GM12875 (cell line): Measurements from ENCODE around the gene FAM168A.
A peak's percentile ranks its signal among the peaks of the same experiment; 100 is the strongest.

Experiments
- H3K4me3 ChIP-seq: one replicate; pipeline ENCODE4 v1.5.1; 2011; ENCODE audit warnings: low read depth, low read length, control low read depth
- TF ChIP-seq, protein P1 (sequence below): IDR thresholded peaks from 2 replicates; pipeline ENCODE4 v1.5.1; 2011; ENCODE audit warnings: low read depth, mild to moderate bottlenecking, control low read depth, inconsistent platforms, low read length, moderate library complexity, borderline replicate concordance; ENCODE audit not compliant: insufficient read depth

FAM168A gene

DNA sequence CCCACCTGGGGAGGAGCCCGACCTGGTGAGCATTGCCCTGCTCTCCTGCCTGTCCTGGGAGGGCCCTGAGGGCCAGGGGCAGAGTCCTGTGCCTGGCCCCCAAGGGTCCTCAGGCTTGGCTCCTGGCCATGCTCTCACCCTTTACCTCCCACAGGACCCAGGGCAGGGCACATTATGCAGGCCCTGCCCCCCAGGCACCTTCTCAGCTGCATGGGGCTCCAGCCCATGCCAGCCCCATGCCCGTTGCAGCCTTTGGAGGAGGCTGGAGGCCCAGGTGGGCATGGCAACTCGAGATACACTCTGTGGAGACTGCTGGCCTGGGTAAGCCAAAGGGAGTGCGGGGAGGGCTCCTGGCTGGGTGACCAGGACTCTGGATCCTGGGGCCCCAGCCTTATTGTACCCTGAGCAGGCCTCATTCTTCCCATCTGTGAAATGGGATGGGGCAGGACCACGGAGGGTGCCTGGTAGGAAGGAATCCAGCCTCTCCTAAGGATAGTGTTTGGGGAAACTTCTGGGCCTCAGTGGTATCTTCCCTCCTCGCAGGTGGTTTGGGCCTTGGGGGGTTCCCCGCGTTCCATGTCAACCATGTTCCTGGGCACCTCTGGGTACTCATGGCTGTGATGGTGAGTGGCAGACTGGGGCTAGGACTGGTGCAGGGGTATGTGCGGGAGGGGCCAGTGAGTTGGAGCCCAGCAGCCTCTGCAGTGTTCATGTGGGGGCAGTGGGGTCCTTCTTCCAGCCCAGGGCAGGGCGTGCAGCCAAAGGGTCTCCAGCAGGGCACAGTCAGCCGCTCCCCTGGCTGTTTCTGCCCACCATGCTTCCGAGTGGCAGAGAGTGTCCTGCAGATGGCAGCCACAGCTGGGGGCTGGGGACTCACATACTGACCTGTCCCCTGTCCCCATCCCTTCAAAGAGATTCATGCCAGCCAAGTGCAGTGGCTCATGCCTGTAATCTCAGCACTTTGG is 207.0 kb downstream of the FAM168A start:
- H3K4me3 ChIP-seq, result no peak overlapping the region
- TF ChIP-seq, protein P1, sequence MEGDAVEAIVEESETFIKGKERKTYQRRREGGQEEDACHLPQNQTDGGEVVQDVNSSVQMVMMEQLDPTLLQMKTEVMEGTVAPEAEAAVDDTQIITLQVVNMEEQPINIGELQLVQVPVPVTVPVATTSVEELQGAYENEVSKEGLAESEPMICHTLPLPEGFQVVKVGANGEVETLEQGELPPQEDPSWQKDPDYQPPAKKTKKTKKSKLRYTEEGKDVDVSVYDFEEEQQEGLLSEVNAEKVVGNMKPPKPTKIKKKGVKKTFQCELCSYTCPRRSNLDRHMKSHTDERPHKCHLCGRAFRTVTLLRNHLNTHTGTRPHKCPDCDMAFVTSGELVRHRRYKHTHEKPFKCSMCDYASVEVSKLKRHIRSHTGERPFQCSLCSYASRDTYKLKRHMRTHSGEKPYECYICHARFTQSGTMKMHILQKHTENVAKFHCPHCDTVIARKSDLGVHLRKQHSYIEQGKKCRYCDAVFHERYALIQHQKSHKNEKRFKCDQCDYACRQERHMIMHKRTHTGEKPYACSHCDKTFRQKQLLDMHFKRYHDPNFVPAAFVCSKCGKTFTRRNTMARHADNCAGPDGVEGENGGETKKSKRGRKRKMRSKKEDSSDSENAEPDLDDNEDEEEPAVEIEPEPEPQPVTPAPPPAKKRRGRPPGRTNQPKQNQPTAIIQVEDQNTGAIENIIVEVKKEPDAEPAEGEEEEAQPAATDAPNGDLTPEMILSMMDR, result no peak

DNA sequence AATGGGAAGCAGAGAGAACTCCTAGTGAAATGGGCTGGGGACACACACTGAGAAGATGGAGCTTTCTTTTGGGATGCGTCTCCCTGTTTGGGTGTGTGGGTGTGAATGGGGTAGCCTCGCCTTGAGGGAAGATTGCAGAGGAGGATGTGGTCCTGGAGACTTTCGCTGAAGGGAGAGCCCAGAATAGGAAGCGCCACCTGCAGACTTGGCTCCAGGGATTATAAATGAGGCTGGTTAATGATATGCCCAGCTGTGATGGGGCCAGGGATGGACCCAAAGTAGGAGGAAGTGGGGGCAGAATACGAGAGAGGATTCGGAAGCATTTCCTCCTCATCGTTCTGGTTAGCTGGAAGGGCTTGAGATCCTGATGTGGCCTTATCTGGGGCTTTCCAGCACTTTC is 208.0 kb downstream of the FAM168A start:
- no peak overlapping the region for H3K4me3 ChIP-seq
- TF ChIP-seq, protein P1, result no peak

DNA sequence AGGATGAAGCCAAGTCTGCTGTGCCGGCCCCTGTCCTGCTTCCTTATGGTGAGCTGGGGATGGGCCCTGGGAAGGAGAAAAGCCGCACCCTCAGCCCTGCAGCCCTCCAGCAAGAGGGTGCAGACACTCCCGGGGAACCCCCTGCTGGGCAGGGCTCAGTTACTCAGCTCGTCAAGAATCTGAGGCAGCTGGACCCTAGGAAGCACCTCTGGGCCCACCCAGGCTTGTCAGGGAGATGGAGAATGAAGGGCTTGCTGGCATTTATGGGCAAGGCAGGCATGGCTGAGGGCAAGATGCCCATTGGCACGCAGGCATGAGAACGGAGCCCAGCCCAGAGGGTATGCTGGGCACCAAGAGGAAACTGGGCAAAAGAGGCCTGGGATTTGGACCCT is 208.8 kb downstream of the FAM168A start:
- no peak overlapping the region for H3K4me3 ChIP-seq
- TF ChIP-seq, protein P1, result no peak

DNA sequence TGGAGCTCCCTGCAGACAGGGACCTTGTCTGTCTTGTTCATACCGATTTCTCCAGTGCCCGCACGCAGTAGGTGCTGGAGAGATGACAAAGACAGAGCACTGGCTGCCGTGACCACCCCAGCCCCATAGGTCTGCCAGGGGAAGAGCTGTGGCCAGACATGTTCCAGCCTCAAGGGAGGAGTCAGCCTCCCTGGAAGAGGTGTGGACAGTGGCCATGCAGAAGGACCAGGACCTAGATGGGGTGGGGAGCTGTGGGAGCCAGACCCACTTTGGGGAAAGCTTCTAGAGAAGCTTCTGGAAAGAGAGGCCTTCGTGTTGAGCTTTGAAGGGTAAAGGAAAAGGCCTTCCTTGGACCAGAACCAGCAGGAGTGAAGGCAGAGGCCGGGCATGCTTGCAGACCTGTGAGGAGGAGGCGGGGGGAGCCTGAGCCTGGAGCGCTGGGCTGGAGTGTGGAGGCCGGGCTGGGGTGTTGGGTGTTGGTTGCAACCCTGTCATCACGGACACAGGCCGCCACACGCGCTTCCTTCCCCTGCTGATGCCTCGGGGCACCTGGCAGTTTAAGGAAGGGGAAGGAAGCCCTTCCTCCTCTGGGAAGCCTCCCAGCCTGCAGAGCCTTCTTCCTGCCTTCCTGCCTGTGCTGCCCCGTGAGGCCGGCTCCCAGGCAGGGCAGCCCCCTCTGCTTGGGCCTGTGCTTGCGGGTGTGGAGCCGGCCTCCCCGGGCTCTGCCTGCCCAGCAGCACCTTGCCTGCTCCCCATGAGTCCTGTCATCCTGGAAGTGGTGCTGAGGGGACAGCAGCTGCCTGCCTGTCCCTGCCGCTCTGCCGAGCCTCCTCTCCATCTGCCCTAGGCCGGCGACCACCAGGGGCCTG is 209.4 kb downstream of the FAM168A start:
- H3K4me3 ChIP-seq, result no peak overlapping the region
- TF ChIP-seq, protein P1, result no peak

DNA sequence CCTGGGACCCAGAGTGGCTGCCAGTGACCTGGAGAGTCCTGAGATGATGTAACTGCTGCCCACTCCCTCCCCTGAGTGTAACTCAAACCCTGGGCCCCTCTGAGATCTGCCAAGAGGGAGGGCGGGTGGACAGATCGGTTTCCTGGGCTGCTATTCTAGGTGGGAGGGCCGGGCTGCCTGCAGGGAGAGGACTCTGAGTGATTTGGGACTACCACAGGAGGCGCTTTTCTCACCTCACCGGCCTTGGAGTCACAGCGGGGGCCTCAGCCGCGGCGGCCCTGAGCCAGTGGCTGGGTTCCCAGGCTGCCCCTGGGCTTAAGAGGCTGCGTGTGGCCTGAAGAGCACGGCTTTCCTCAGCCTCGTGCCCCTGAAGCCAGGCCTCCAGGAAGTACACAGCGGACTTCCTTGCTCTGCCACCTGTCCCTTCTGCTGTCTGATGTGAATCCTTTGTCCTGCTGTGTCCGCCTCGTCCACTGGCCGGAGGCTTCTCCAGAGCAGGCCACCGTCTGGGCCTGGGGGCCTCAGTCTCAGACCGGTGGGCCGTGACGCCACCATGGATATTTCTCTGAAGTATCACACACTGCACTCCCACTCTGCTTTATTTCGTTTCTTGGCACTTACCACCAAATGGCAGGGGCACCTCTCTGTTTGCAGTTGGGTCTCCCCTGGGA is 210.2 kb downstream of the FAM168A start:
- TF ChIP-seq, protein P1, result 0 out of 2 replicates have a peak, but pooled peaks have one; percentile 4
- H3K4me3 ChIP-seq, result no peak overlapping the region

DNA sequence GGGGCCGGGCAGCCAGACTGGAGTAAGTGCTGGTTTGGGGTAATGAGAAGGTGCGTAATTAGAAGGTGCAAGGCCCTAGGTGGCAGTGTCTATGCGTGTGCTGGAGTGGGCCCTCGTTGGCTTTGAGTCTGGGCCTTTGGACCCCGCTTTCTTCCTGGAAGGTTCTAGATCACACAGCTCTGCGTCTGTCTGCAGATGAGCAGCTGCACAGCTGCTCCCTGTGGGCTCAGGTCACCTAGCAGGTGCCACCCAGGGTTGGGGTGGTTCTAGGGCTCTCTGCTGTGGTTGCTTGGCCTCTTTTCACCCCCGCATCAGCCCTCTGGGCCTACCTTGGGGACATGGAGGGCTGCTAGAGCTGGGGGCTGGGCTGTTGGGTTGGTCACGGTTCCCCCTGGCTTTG is 211.4 kb downstream of the FAM168A start:
- H3K4me3 ChIP-seq, result peak overlapping the region; percentile 29
- TF ChIP-seq, protein P1, result no peak
